KMS-11 (cell line): ENCODE measurements around the gene MAPK14.

Source experiments
- H2AFZ ChIP-seq: fragments of 200-600 bp; sonication (generic); 2 replicates; pipeline ENCODE4 v1.6.1; 2016; ENCODE audit warnings: antibody characterized with exemption, mixed run types, low read depth
- H3K27ac ChIP-seq: fragments of 200-600 bp; sonication (generic); 2 replicates; pipeline ENCODE4 v1.6.1; 2016; ENCODE audit warnings: mild to moderate bottlenecking, mixed run types
- H3K27me3 ChIP-seq: fragments of 200-600 bp; sonication (generic); 2 replicates; pipeline ENCODE4 v1.6.1; 2017; ENCODE audit warnings: mild to moderate bottlenecking, low read depth, mixed run types, moderate library complexity; ENCODE audit not compliant: insufficient read depth
- H3K36me3 ChIP-seq: fragments of 200-600 bp; sonication (generic); 2 replicates; pipeline ENCODE4 v1.6.1; 2017; ENCODE audit warnings: mild to moderate bottlenecking, mixed run types; ENCODE audit not compliant: insufficient read depth
- H3K4me1 ChIP-seq: fragments of 200-600 bp; sonication (generic); 2 replicates; pipeline ENCODE4 v1.6.1; 2016; ENCODE audit warnings: mild to moderate bottlenecking, low read depth, mixed run types; ENCODE audit not compliant: poor library complexity, severe bottlenecking
- H3K4me2 ChIP-seq: fragments of 200-600 bp; sonication (generic); 2 replicates; pipeline ENCODE4 v1.7.0; 2016; ENCODE audit warnings: mild to moderate bottlenecking, mixed run types
- H3K4me3 ChIP-seq: fragments of 200-600 bp; sonication (generic); IDR thresholded peaks from 2 replicates; pipeline ENCODE4 v1.6.1; 2017; ENCODE audit warnings: low read depth, low read length, mixed read lengths; ENCODE audit not compliant: insufficient read depth
- H3K79me2 ChIP-seq: fragments of 200-600 bp; sonication (generic); 2 replicates; pipeline ENCODE4 v1.6.1; 2016; ENCODE audit warnings: low read depth, mixed run types; ENCODE audit not compliant: insufficient read depth
- H3K9ac ChIP-seq: fragments of 200-600 bp; sonication (generic); 2 replicates; pipeline ENCODE4 v1.6.1; 2016; ENCODE audit warnings: mild to moderate bottlenecking, mixed run types
- H4K20me1 ChIP-seq: fragments of 200-600 bp; sonication (generic); 2 replicates; pipeline ENCODE4 v1.6.1; 2016; ENCODE audit warnings: mild to moderate bottlenecking, mixed run types; ENCODE audit not compliant: insufficient read depth
- CTCF ChIP-seq: fragments of 200-600 bp; sonication (generic); conservative IDR thresholded peaks from 2 replicates; pipeline ENCODE4 v1.6.1; 2017; ENCODE audit warnings: low read depth, mild to moderate bottlenecking, antibody characterized with exemption, low read length, moderate library complexity, mixed read lengths

MAPK14 gene

GRCh38 chr6:36136034-36136433, 108.4 kb downstream of the MAPK14 start:
- Histone ChIP-seq H3K79me2 (no peaks in the 10 kb centered on the region), H3K9ac (no peak overlapping the region), H4K20me1 (no peaks in the 10 kb centered on the region), H3K4me2 (no peak overlapping the region), H3K4me1 (peaks cover 22% of the 10 kb centered on the region), H2AFZ (no peak overlapping the region), H3K27ac (no peak overlapping the region), H3K36me3 (no peaks in the 10 kb centered on the region), H3K27me3 (no peaks in the 10 kb centered on the region), H3K4me3 (no peak overlapping the region)
- TF ChIP-seq CTCF: no peak

- Histone ChIP-seq H3K4me2 (no peak overlapping the region), H4K20me1 (no peaks in the 10 kb centered on the region), H3K36me3 (no peaks in the 10 kb centered on the region), H3K27me3 (no peaks in the 10 kb centered on the region), H3K27ac (no peak overlapping the region), H3K9ac (no peak overlapping the region), H3K4me1 (peaks cover 21% of the 10 kb centered on the region), H2AFZ (no peak overlapping the region), H3K4me3 (no peak overlapping the region), H3K79me2 (no peaks in the 10 kb centered on the region)
- TF ChIP-seq CTCF: no peak
Measured at GRCh38 chr6:36136551-36136950, 108.9 kb downstream of the MAPK14 start.

GRCh38 chr6:36138667-36139066, 111.1 kb downstream of the MAPK14 start:
- H3K9ac ChIP-seq: no peak overlapping the region
- H3K4me3 ChIP-seq: no peak overlapping the region
- no peak for TF ChIP-seq CTCF
- H3K4me1 ChIP-seq: no peaks in the 10 kb centered on the region
- H3K4me2 ChIP-seq: no peak overlapping the region
- H2AFZ ChIP-seq: no peak overlapping the region
- no peaks in the 10 kb centered on the region for H4K20me1 ChIP-seq
- H3K27me3 ChIP-seq: no peaks in the 10 kb centered on the region
- no peaks in the 10 kb centered on the region for H3K79me2 ChIP-seq
- H3K27ac ChIP-seq: no peak overlapping the region
- H3K36me3 ChIP-seq: no peaks in the 10 kb centered on the region

GRCh38 chr6:36139431-36139830, 111.8 kb downstream of the MAPK14 start:
- no peaks in the 10 kb centered on the region for H3K36me3 ChIP-seq
- no peak overlapping the region for H3K9ac ChIP-seq
- H3K4me1 ChIP-seq: no peaks in the 10 kb centered on the region
- no peaks in the 10 kb centered on the region for H3K27me3 ChIP-seq
- no peak overlapping the region for H2AFZ ChIP-seq
- H4K20me1 ChIP-seq: no peaks in the 10 kb centered on the region
- no peak overlapping the region for H3K27ac ChIP-seq
- no peak overlapping the region for H3K4me3 ChIP-seq
- H3K79me2 ChIP-seq: no peaks in the 10 kb centered on the region
- H3K4me2 ChIP-seq: no peak overlapping the region
- no peak for TF ChIP-seq CTCF
